HG02759 (cell line): Measurements from ENCODE around the gene SEMA6A.

Source experiments
- ATAC-seq: cut with Tn5 transposase; IDR thresholded peaks from one replicate; pipeline ENCODE4 v1.9.1; 2021; ENCODE audit warnings: mild to moderate bottlenecking, moderate library complexity; ENCODE audit not compliant: unreplicated experiment

Gene SEMA6A

DNA sequence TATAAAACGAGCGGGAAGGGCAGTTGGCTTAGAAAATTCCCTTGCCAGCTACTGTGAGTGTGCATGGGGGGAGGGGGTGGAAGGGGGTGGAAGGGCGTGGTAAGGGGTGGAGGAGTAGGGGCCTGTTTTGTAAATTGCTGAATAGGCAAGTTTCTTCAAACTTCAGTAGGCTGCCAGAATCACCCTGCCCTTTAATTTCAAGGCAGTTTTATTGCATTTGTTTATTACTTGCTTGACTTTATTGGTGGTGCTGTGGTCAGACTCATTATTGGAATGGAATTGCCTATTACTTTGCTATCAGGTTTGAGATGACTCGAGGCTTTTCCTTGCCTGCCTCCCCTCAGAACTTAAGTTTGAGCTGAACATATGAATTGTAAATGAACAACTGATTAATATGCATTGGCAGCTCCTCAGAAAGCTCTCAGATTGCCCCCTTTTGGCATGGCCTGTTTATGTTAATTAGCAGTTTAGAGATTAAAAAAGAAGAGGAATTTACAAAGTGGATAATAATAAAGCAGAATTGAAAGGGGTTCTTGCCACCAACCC is 76.0 kb downstream of the SEMA6A start:
- no peak for ATAC-seq

DNA sequence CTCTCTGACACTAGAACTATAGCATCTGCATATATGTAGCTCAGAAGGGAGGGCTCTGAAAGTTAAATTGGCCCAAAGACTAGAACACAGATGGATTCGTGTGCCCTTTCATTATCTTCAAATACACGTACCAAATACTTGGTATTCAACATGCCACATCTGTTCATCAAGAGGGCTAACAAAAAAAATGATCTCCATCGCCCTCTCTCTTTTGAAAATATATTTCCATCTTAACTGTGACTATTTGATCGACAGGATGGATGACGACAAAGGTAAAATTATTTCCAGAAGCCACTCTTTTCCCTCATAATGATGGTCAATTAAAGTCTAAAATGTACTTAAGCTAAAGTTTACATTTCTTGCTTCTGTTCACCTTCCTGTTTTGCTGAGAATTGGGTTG is 77.0 kb downstream of the SEMA6A start:
- ATAC-seq = no peak

DNA sequence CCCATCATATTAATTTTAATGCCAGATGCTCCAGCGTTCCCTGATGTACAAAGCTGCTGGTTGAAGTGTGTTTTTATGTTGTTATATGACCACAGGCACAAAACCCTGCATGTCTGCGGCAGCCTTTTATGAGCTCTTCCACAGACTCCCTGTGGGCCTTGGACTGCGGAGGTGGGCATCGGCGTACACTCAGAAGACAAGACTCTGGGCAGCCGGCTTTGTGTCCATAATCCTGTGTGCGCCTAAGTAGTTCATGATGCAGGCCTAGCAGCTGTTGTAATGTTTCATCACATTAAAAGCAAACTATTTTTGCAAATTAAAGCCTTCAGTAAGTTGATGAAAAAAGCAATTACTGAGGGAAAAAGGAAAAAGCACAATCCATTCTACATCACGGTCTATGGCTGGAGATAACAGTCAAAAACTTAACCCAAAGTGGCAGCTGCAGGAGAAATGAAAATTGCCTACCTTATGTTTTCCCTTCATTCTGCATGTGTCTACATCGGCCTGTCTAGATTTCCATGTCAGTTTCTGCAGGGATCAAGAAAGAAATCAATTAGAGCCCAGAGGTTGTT is 78.8 kb downstream of the SEMA6A start:
- ATAC-seq = no peak

DNA sequence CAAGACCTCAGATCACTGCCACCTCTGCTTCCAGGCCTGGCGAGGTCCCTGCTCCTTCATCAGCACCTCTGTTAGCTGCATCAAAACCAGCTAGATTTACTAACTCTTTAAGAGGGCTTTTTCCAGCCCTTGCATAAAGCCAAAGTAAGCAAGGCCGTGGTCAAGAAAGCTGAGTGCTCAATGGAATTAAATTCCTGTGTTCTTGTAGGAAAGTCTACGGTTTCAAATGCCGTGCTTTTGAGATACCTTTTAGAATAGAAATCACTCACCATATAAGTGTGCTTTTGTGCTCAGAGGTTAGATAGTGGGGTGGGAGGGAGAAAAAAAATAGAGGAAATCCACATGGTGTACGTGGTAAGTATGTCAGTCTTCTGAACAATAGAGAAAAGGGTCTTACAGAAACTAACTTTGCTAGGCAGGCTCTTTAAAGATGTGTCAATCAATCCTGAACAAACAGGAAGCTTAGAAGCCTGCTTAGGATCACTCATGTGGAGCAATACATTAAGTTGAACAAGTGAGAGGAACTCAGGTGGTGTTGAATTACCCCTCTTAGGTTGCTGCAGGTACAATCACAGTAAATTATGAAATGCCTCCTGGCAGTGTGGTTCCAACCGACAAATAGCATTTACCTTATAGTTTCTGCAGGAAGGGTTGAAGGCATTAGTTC is 79.7 kb downstream of the SEMA6A start:
- no peak for ATAC-seq

DNA sequence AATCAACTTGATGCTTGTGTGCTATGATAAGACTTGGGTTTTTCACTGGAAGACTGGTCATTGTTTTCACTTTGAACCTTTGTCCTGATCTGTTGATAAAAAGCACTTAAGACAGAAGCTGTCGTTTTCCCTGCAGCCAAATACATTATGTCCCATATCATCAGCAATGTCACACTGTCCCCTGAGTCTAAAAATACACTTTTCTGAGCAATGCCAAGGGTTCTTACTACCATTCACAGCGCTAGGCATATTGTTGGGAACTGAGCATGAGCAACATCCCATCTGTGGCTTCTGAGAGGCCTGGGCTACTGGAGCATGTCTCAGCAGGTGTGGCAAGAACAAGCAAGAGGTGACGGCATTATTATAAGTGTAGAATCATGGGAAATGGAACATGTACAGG is 81.8 kb downstream of the SEMA6A start:
- ATAC-seq = peak; percentile 60

DNA sequence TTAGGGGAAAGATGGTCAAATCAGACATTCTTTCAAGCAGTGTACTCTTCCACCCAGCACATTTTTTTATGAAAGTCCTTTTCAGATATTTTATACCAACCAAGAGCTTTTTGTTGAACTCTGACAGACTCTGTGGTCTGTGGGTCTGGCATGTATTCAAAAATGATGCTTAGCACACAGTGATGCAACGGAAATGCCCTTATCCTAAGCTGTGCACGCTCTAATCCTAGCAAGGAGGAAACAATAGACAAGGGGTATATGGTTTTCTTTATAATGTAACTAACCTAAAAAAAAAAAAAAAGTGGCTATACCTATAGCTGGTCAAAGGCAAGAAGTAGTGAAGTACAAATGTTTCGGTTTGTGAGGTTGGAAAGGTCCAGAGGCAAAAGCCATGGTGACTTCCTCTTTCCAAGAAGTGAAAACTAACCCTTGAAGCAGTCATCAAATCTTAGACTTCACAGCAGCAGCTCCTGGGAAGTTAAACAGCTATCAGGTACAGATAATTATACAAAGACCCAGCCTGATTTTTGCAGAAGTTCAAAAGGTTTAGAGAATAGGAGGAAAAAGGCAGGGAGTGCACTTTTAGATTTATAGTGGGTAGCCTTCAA is 82.5 kb downstream of the SEMA6A start:
- peak; percentile 66 for ATAC-seq

DNA sequence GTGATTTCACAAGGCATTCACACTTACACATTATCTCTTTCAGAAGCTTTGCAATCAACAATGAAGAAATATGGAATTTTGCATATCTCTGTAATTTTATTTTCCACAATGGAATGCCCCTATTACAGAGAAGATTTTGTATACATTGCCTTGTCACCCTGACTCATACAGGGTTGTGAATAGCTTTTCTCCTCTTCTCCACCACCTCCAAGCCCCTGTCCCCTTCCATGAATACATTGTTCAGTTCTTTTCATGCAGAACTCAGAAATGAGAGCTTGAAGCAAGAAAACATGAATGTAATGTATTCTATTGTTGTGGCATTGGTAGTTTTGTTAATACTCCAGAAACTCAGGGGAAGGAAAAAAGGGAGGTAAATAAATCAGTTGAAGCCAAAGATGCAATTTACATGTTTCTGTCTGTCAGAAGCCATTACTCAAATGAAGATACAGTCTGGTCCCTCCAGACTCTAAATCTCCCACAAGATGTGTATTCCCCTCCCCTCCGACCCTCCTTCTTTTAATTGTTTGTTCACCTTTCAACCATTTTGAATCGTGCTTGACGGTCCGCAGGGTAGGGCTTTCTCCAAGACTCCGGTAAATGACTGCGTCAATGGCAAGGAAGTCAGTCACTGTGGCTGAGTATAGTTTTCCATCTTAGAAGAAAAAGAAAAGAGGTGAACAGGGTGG is 86.1 kb downstream of the SEMA6A start:
- ATAC-seq = no peak

DNA sequence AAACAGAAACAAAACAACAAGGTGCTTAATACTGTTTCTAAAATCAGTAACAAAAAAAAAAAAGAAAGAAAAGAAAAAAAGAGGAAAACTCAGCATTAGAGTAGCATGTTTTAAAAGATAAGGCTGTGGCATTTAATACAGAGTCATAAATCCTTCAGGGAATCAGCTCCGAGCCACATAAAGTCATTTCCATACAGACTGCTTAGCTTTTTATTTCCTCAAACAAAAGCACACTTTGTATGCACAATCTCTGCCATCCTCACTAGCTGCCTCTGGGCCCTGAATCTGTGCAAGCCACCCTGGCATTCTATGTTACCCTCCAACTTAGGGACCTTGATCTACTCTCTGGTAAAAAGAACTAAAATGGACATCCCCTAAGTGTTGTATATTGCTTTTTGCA is 87.6 kb downstream of the SEMA6A start:
- ATAC-seq = no peak

DNA sequence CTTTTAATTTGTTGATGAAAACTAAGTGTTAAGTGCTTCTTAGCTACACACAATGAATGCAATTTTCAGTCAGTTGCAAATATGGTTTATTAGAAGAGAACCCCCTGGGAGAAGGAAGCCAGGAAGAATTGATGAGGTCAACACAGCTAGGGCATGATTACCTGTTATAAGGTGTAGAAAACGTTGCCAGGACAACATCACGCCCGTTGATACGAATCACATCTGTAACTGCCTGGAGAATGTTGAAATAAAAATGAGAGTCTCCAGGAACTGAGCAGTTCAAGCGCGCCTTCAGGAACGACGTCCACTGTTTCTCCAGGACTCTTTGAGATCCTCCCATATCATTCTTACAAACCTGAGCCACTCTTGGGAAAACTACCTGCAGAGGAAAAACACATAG is 88.0 kb downstream of the SEMA6A start:
- ATAC-seq = no peak

DNA sequence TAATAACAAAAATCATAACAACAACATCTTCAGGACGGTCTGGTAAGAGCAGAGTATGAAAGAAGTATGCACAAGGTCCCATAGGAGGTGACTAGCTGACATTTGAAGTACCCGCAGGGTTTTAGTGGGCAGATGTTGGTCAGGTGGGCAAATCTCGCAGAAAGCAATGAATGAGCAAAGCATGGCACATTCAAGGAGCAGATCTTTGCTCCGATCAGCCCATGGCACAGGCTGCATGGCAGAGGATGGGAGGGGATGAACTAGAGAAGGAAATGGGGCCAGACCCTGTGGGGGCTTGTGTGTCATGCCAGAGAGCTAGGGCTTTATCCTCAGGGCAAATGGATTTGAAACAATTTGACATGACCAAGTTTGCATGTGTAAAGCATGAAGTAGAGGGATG is 90.0 kb downstream of the SEMA6A start:
- no peak for ATAC-seq

DNA sequence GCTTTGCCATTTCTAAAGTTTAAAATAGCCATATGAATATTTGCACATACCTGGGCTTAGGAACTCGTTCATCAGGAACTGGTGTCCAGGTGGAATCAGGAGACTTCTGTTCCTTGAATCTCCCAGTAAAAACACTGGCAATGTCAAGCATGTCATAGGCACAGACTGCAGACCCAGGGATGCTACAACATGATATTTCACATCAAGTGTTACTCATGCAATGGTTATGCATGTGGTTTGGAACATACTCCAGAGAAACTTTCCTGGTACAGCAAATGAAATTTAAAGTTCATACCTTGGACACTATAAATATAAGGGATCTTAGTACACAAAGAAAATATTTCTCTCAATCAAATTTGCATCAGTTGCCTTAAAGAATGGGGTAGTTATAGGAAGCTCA is 92.2 kb downstream of the SEMA6A start:
- no peak for ATAC-seq

DNA sequence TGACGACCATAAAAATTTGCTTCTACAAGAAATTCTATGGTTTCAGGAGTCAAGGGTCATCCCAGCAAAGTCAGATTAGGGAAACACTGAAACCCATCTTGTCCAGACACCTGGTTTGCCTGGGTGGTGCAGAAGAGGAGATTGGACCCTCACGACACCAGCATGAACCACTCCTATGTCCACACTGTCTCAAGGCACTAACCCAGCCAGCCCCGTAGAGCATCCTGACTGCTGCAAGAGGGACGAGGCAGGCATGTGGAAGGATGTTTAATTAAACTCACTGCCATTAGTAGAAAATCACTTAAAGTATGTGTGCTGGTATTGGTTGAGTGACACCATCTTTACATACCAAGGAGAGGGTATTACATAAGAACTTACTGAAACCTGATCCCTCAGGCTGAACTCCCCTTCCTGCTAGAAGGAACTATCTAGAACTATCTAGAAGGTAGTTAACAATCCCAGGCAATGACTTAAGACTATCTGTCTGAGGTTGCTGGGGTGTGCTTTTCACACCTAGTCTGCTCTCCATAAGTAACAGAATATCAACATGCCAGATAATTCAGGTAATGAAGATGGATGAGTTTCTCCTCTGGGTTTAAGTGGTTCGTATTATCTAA is 93.6 kb downstream of the SEMA6A start:
- no peak for ATAC-seq

DNA sequence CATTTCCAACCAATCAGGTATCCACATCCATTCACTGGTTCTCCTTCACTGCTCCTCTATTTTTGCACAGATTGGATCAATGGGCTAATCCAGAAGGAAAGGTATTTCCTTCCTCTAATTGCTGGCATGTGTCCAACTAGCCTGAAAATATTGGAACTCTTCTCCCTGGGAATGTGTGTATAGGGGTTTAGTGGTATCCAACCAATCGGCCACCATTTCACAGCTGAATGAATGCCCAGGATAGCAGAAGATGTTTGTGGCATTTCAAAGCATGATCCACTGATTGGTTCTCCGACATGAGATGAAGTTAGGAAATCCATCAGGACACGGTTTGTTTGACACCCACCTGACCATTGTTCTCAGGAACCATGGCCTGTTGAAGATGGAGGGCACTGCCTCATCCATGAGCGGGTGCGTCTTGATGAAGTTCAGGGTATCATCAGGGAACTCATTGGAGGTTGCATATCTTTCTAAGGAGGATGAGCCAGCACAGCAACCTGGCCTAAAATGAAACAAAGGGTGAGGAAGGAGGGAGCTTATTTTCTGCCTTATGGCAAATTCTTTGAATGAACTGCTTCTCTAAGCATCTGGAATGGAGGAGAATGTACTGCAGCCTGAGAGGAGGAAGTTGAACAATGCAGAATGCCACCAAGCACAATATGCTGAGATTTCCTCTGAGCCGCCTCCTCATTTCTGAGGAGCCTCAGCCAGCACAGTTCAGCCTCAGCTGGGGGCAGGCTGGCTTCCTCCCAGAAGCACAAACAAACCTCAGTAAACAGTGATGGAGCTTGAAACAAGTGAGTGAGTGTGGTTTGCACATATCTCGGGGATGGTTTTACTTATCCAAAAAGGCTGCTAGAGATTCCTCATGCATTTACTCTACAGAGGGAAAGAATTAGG is 94.6 kb downstream of the SEMA6A start:
- no peak for ATAC-seq

DNA sequence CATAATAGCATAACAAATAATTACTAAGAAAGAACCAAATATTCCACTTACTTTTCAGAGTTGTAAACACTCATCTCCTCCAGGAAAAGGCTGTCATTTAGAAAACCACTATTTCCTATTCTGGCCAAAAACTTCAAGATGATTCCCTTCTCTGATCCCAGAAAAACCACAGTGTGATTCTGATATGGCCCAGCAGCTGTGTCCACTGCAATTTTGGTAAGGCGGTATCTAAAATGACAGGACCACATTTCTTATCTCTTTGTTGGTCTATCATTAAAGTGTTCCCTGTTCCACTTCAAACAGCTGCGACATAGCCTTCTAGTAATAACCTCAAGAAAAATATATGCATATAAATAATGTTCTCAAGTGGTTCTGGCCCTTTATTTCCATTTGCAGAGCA is 96.1 kb downstream of the SEMA6A start:
- no peak for ATAC-seq

DNA sequence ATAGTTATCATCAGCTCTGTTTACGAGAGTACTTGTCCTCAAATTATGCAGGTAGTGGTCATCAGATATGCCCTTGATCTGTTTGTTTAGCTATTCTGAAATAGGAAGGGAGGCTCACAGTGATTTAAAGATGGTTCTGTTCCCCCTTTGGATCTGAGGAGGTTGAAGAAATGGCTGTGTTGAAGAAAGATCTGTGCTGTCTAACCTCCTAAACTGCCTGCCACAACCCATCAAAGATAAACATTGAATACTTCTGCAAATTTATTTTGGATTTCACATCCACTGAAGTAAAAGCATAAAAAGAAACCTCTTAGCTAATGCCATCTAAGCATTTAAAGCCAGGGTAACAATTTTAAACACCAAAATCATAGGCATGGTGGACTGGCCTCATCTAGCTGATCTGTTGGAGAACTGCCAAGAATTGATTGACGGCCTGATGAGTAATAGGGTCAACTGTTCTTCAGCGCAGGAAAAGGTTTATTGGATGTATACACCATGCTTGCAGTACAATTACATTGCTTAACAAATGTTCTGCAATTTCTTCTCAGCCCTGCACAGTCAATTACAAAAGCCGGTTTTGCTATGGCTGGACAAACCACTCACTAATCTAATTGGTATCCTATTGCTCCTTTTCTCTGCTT is 97.6 kb downstream of the SEMA6A start:
- ATAC-seq = no peak

DNA sequence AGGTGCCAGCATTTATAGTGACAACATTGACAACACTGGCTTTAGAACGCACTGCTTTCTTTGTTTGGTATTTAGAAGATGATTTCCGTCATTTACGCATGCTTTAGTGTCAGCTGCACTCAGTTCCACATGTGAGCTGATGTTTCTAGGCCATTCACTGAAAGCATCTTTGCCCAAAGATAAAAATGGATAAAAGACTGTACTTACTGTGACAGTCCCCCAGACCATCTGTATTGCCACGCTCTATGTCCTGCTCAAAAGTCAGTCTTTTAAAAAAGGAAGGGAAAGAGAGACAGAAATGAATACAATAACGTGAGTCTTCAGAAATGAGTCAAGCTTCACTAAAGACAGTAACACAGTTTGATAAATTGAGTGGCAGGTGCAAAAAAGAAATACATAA is 99.3 kb downstream of the SEMA6A start:
- ATAC-seq = no peak

DNA sequence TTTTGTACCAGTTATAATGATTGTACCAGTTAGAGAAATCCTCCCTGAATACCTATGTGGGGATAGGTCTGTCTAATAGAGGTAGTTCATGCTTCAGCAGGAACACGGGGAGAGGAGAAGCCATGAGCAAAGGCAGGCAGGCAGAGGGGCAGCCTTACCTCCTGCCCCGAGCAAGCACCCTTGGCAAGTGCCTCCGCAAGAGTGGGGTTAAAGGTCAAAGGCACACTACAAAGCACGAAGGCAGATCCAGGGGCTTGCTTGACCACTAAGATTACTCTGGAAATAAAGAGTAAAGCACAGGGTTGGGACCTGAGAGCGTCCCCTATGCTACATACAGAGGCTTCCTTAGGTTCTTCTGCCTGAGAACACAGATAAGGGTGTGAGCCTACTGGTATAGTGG is 100.9 kb downstream of the SEMA6A start:
- no peak for ATAC-seq

DNA sequence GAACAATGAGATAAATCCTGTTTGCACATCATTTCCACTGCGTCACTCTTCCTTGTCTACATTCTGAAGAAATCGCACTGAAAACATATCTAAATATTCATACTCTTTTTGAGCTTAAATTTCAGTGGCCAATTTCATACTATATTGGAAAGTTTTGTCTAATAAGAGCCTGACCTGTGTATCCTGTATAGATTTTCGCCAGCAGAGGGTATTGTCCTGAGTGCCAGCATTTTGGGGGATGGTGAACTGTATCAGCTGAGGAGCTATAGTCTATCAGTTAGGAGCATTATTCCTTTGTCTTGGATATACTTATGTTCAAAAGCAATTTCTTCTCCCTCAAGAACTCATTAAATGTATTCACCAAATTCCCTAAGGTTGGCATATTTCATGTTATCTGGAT is 102.3 kb downstream of the SEMA6A start:
- no peak for ATAC-seq

DNA sequence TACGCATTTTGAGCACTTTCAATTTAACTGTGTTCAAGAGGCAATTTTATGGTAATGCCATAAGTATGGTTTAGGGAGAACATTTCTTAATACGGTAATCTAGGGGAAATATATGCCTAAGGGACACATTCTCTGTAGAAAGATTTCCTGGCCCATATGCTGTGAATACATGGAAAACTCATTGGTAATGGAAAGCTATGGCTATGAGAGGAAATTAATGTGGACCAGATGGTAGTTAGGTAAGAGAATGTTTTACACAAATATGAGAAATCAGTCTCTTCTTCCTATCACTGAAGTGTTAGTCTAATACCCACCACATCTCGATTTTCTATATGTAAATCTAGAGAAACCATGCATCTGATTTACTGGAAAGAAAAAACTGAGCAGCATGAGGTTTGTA is 105.0 kb downstream of the SEMA6A start:
- no peak for ATAC-seq

DNA sequence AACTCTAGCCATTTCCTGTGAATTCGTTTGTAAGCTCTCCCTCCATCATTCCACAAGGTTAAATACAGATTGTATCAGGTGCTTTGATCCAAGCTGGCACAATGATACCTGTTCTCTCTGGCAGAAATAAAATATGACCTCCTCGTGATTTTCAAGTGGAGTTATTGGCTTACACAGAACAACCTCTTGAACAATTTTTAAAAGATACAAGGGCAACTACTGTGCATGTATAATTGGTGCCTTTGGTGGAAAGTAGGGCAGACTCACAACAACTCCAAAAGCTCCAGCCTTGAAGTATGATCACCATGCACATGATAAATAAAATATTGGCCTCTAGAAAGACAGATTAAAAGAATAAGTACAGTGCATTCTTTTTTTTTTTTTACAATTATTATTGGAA is 106.0 kb downstream of the SEMA6A start:
- ATAC-seq = no peak
